ENCODE results near the gene TLR8.

The TLR8 gene

DNA sequence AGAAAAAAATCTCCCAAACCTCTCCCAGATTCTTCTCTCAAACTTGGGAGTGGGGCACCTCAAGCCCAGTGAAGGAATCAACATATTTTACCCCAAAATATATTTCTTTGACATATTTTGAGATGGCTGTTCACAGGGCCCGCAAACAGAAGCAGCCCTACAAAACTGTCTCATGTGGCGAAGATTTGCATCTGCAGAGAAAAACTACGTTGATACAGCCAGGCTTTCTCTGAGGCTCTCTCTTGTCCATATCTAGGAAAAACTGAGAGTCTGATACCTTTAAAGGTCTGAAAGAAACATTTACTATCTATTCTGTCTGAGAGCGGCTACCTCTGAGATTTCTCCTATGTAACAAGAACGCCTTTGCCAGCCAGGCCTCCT, 45.2 kb downstream of the TLR8 start:
- H3K36me3 ChIP-seq (ENCODE audit: control insufficient read depth, insufficient read depth, low read length) = no peaks in the 10 kb centered on the region
- H3K9me3 ChIP-seq (ENCODE audit: control insufficient read depth, insufficient read depth, low read length) = no peaks in the 10 kb centered on the region
- no peak overlapping the region for H3K4me3 ChIP-seq (ENCODE audit: low read length)
- no peaks in the 10 kb centered on the region for H3K4me1 ChIP-seq (ENCODE audit: control insufficient read depth, insufficient read depth, low read length)
- H3K27ac ChIP-seq (ENCODE audit: low read length) = no peak overlapping the region
- WGBS (ENCODE audit: insufficient coverage, insufficient read length) = no CpG with 5 or more reads among the region's 5 CpGs
- DNase-seq (ENCODE audit: low read depth, low spot score) = no peak
- H3K27me3 ChIP-seq (ENCODE audit: control insufficient read depth, insufficient read depth, low read length) = no peaks in the 10 kb centered on the region

DNA sequence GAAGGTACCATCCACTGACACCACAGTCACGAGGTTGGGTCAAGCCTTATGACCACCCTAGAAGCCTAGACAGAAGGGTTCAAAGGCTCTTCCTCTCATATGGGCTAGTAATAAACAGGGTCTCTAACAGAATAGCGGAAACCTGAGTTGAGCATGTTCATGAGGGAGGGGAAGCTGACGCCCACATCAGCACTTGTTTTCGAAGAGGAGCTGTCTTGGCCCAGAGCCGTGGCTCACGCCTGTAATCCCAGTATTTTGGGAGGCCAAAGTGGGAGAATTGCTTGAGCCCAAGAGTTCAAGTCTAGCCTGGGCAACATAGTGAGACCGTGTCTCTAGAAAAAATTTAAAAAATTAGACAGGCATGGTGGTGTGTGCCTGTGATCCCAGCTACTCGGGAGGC, 47.0 kb downstream of the TLR8 start:
- no CpG with 5 or more reads among the region's 8 CpGs for WGBS (ENCODE audit: insufficient coverage, insufficient read length)
- no peak overlapping the region for H3K4me3 ChIP-seq (ENCODE audit: low read length)
- H3K4me1 ChIP-seq (ENCODE audit: control insufficient read depth, insufficient read depth, low read length) = no peaks in the 10 kb centered on the region

GRCh38 chrX:12954376-12954775, 48.0 kb downstream of the TLR8 start:
- H3K27ac ChIP-seq (ENCODE audit: low read length) = no peak overlapping the region
- no peak for DNase-seq (ENCODE audit: low read depth, low spot score)
- H3K27me3 ChIP-seq (ENCODE audit: control insufficient read depth, insufficient read depth, low read length) = no peaks in the 10 kb centered on the region
- WGBS (ENCODE audit: insufficient coverage, insufficient read length) = no CpG with 5 or more reads among the region's 9 CpGs
- H3K4me1 ChIP-seq (ENCODE audit: control insufficient read depth, insufficient read depth, low read length) = no peaks in the 10 kb centered on the region
- H3K4me3 ChIP-seq (ENCODE audit: low read length) = no peak overlapping the region
- H3K36me3 ChIP-seq (ENCODE audit: control insufficient read depth, insufficient read depth, low read length) = no peaks in the 10 kb centered on the region
- no peaks in the 10 kb centered on the region for H3K9me3 ChIP-seq (ENCODE audit: control insufficient read depth, insufficient read depth, low read length)

More for the DNA sequence above, 47.0 kb downstream of the TLR8 start:
- H3K27ac ChIP-seq (ENCODE audit: low read length) = no peak overlapping the region
- no peaks in the 10 kb centered on the region for H3K36me3 ChIP-seq (ENCODE audit: control insufficient read depth, insufficient read depth, low read length)
- no peaks in the 10 kb centered on the region for H3K9me3 ChIP-seq (ENCODE audit: control insufficient read depth, insufficient read depth, low read length)
- no peaks in the 10 kb centered on the region for H3K27me3 ChIP-seq (ENCODE audit: control insufficient read depth, insufficient read depth, low read length)
- DNase-seq (ENCODE audit: low read depth, low spot score) = no peak

GRCh38 chrX:12954981-12955380, 48.6 kb downstream of the TLR8 start:
- WGBS (ENCODE audit: insufficient coverage, insufficient read length) = no CpG with 5 or more reads among the region's 4 CpGs
- H3K4me3 ChIP-seq (ENCODE audit: low read length) = no peak overlapping the region
- no peaks in the 10 kb centered on the region for H3K27me3 ChIP-seq (ENCODE audit: control insufficient read depth, insufficient read depth, low read length)
- no peaks in the 10 kb centered on the region for H3K4me1 ChIP-seq (ENCODE audit: control insufficient read depth, insufficient read depth, low read length)
- no peak overlapping the region for H3K27ac ChIP-seq (ENCODE audit: low read length)
- H3K36me3 ChIP-seq (ENCODE audit: control insufficient read depth, insufficient read depth, low read length) = no peaks in the 10 kb centered on the region
- no peak for DNase-seq (ENCODE audit: low read depth, low spot score)
- no peaks in the 10 kb centered on the region for H3K9me3 ChIP-seq (ENCODE audit: control insufficient read depth, insufficient read depth, low read length)

GRCh38 chrX:12955882-12956703, 49.7 kb downstream of the TLR8 start:
- Histone ChIP-seq H3K4me3 (ENCODE audit: low read length) (no peak overlapping the region), H3K27ac (ENCODE audit: low read length) (no peak overlapping the region)
- WGBS (ENCODE audit: insufficient coverage, insufficient read length) = no CpG with 5 or more reads among the region's 20 CpGs

DNA sequence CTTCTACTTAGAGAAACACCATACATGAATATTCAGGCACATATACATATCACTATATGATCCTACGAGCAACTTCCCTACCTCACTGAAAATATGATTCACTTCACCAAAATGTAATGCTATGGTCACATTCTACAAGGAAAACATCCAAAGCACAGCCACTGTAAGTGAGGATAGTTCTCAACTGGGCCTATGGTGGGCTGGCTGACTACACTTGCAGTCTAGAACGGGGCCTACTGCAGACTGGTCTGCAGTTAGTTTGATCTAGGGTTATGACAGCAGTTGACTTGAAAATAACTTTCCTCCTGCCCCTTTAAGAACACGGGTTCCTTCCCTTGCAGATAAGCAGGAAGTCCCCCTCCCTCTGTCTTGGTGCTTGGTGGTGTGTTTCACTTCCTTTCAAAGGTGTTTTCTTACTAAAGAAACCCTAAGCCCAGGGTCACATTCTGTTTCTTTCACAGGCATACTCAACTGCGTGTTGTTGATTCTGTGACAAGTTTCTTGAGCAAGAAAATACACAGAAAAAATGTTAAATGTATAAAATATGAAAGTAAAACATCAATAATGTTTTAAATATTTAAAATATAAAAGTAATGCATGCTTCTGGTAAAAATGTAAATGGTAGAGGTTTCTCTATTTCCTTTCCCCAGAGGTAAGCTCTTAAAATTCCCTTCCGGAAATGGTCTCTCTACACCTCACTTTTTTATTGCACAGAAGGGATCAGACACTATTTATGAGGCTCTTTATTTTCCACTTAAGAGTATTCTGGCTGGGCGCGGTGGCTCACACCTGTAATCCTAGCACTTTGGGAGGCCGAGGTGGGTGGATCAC, 50.5 kb downstream of the TLR8 start:
- WGBS (ENCODE audit: insufficient coverage, insufficient read length) = no CpG with 5 or more reads among the region's 8 CpGs
- Histone ChIP-seq H3K4me3 (ENCODE audit: low read length) (no peak overlapping the region), H3K9me3 (ENCODE audit: control insufficient read depth, insufficient read depth, low read length) (no peaks in the 10 kb centered on the region), H3K4me1 (ENCODE audit: control insufficient read depth, insufficient read depth, low read length) (no peaks in the 10 kb centered on the region), H3K27me3 (ENCODE audit: control insufficient read depth, insufficient read depth, low read length) (no peaks in the 10 kb centered on the region), H3K36me3 (ENCODE audit: control insufficient read depth, insufficient read depth, low read length) (no peaks in the 10 kb centered on the region), H3K27ac (ENCODE audit: low read length) (no peak overlapping the region)
- no peak for DNase-seq (ENCODE audit: low read depth, low spot score)

More at GRCh38 chrX:12955882-12956703, 49.7 kb downstream of the TLR8 start:
- DNase-seq (ENCODE audit: low read depth, low spot score) = no peak
- no peaks in the 10 kb centered on the region for H3K4me1 ChIP-seq (ENCODE audit: control insufficient read depth, insufficient read depth, low read length)
- H3K27me3 ChIP-seq (ENCODE audit: control insufficient read depth, insufficient read depth, low read length) = no peaks in the 10 kb centered on the region
- no peaks in the 10 kb centered on the region for H3K9me3 ChIP-seq (ENCODE audit: control insufficient read depth, insufficient read depth, low read length)
- H3K36me3 ChIP-seq (ENCODE audit: control insufficient read depth, insufficient read depth, low read length) = no peaks in the 10 kb centered on the region

GRCh38 chrX:12958059-12958458, 51.6 kb downstream of the TLR8 start:
- no CpG with 5 or more reads among the region's 5 CpGs for WGBS (ENCODE audit: insufficient coverage, insufficient read length)
- no peaks in the 10 kb centered on the region for H3K36me3 ChIP-seq (ENCODE audit: control insufficient read depth, insufficient read depth, low read length)
- no peak for DNase-seq (ENCODE audit: low read depth, low spot score)
- no peaks in the 10 kb centered on the region for H3K4me1 ChIP-seq (ENCODE audit: control insufficient read depth, insufficient read depth, low read length)
- no peak overlapping the region for H3K27ac ChIP-seq (ENCODE audit: low read length)
- no peaks in the 10 kb centered on the region for H3K9me3 ChIP-seq (ENCODE audit: control insufficient read depth, insufficient read depth, low read length)
- no peaks in the 10 kb centered on the region for H3K27me3 ChIP-seq (ENCODE audit: control insufficient read depth, insufficient read depth, low read length)
- no peak overlapping the region for H3K4me3 ChIP-seq (ENCODE audit: low read length)

- H3K4me3 ChIP-seq (ENCODE audit: low read length) = no peak overlapping the region
- DNase-seq (ENCODE audit: low read depth, low spot score) = no peak
- no peaks in the 10 kb centered on the region for H3K9me3 ChIP-seq (ENCODE audit: control insufficient read depth, insufficient read depth, low read length)
- H3K4me1 ChIP-seq (ENCODE audit: control insufficient read depth, insufficient read depth, low read length) = no peaks in the 10 kb centered on the region
- no CpG with 5 or more reads among the region's 4 CpGs for WGBS (ENCODE audit: insufficient coverage, insufficient read length)
- H3K27ac ChIP-seq (ENCODE audit: low read length) = no peak overlapping the region
- H3K27me3 ChIP-seq (ENCODE audit: control insufficient read depth, insufficient read depth, low read length) = no peaks in the 10 kb centered on the region
- H3K36me3 ChIP-seq (ENCODE audit: control insufficient read depth, insufficient read depth, low read length) = no peaks in the 10 kb centered on the region
Observed at GRCh38 chrX:12958461-12958860, 52.0 kb downstream of the TLR8 start.

DNA sequence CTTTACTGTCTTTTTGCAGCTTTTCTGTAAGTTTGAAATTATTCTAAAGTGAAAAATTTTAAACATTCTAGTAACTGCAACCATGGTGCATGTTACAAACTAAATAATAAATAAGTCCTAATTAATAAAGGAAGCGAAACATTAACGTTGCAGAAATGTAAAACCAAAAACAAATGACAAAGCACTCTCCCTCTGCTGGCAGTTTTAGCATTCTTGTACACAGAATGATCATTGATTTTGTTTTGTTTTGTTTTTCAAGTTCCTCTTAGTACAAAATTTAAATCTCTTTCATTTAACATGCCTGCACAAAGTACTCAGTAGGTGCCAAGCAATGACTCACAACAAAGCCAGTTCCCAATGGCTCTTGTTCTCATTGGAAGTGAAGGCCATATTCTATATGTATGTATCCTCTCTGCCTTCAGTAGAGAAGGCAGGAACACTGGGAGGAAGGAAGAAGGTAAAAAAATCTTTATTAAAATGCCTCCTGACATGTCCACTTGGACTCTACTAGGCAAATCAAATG, 54.8 kb downstream of the TLR8 start:
- WGBS (ENCODE audit: insufficient coverage, insufficient read length) = no CpG with 5 or more reads among the region's 2 CpGs
- Histone ChIP-seq H3K27ac (ENCODE audit: low read length) (no peak overlapping the region), H3K27me3 (ENCODE audit: control insufficient read depth, insufficient read depth, low read length) (no peaks in the 10 kb centered on the region), H3K36me3 (ENCODE audit: control insufficient read depth, insufficient read depth, low read length) (no peaks in the 10 kb centered on the region), H3K4me1 (ENCODE audit: control insufficient read depth, insufficient read depth, low read length) (no peaks in the 10 kb centered on the region), H3K4me3 (ENCODE audit: low read length) (no peak overlapping the region), H3K9me3 (ENCODE audit: control insufficient read depth, insufficient read depth, low read length) (no peaks in the 10 kb centered on the region)
- DNase-seq (ENCODE audit: low read depth, low spot score) = no peak

- WGBS (ENCODE audit: insufficient coverage, insufficient read length) = no CpG with 5 or more reads among the region's 4 CpGs
- no peak for DNase-seq (ENCODE audit: low read depth, low spot score)
- H3K4me1 ChIP-seq (ENCODE audit: control insufficient read depth, insufficient read depth, low read length) = no peaks in the 10 kb centered on the region
Observed at GRCh38 chrX:12962041-12962504, 55.7 kb downstream of the TLR8 start.

More at GRCh38 chrX:12962041-12962504, 55.7 kb downstream of the TLR8 start:
- Histone ChIP-seq H3K36me3 (ENCODE audit: control insufficient read depth, insufficient read depth, low read length) (no peaks in the 10 kb centered on the region), H3K27me3 (ENCODE audit: control insufficient read depth, insufficient read depth, low read length) (no peaks in the 10 kb centered on the region), H3K9me3 (ENCODE audit: control insufficient read depth, insufficient read depth, low read length) (no peaks in the 10 kb centered on the region), H3K27ac (ENCODE audit: low read length) (no peak overlapping the region), H3K4me3 (ENCODE audit: low read length) (no peak overlapping the region)

Measured in iPS DF 6.9 (cell line).